ENCODE measurements around the gene SELP.

The SELP gene

GRCh38 chr1:169618367-169618766 lies 11.6 kb downstream of the SELP start:
- DNase-seq, result no peak

- DNase-seq, result no peak
Measured at GRCh38 chr1:169615803-169616202, 14.1 kb downstream of the SELP start.

GRCh38 chr1:169610858-169611257 lies 19.1 kb downstream of the SELP start:
- no peak for DNase-seq

GRCh38 chr1:169610108-169610507 lies 19.8 kb downstream of the SELP start:
- DNase-seq, result no peak

- no peak for DNase-seq
Measured at GRCh38 chr1:169608226-169608625, 21.7 kb downstream of the SELP start.

- DNase-seq, result no peak
Measured at GRCh38 chr1:169604781-169605560, 25.0 kb downstream of the SELP start.

- DNase-seq, result peak in 1 of 2 donors; percentile 68
Measured at GRCh38 chr1:169601096-169601881, 28.6 kb downstream of the SELP start.

GRCh38 chr1:169595764-169596711 lies 33.9 kb downstream of the SELP start:
- no peak for DNase-seq

- DNase-seq, result no peak
Measured at GRCh38 chr1:169594391-169594790, 35.5 kb downstream of the SELP start.

GRCh38 chr1:169590932-169591331 lies 39.0 kb downstream of the SELP start:
- no peak for DNase-seq

- no peak for DNase-seq
Measured at GRCh38 chr1:169588785-169589485, 41.0 kb downstream of the SELP start.

- DNase-seq, result no peak
Measured at GRCh38 chr1:169588112-169588511, 41.8 kb downstream of the SELP start.

GRCh38 chr1:169586395-169587255 lies 43.3 kb downstream of the SELP start, which contains the start of gene F5:
F5 (minus strand) TSS chr1:169586481; CDS start chr1:169586386, 95 bp downstream.
- DNase-seq, result peak; percentile 59 to 65

GRCh38 chr1:169586067-169586394 lies 43.9 kb downstream of the SELP start:
- DNase-seq, result no peak

- DNase-seq, result no peak
Measured at GRCh38 chr1:169585181-169585580, 44.7 kb downstream of the SELP start.

- no peak for DNase-seq
Measured at GRCh38 chr1:169584483-169585144, 45.3 kb downstream of the SELP start.

- no peak for DNase-seq
Measured at GRCh38 chr1:169577981-169578738, 51.8 kb downstream of the SELP start.

- DNase-seq, result no peak
Measured at GRCh38 chr1:169576935-169577331, 53.0 kb downstream of the SELP start.

- DNase-seq, result peak in 1 of 2 donors; percentile 11
Measured at GRCh38 chr1:169576241-169576934, 53.5 kb downstream of the SELP start.

Measured in hippocampal formation (tissue), 2 donors.